ENCODE results near the gene SNAI3. TPM values are rescaled to one million over a fixed set of nuclear protein-coding genes. Genes with fewer than 3 reads are reported as not detected.

Gene SNAI3
- total RNA-seq, 1 donor from 2014 or later, result 0.43 TPM

GRCh38 chr16:88653101-88653500 is 33.2 kb downstream of the SNAI3 start:
- ATAC-seq (no peak), DNase-seq (ENCODE audit: low spot score) (no peak)

GRCh38 chr16:88652762-88653063 is 33.6 kb downstream of the SNAI3 start:
- DNase-seq (ENCODE audit: low spot score), result no peak
- no peak for ATAC-seq

GRCh38 chr16:88651989-88652761 is 34.1 kb downstream of the SNAI3 start:
- ATAC-seq (no peak), DNase-seq (ENCODE audit: low spot score) (no peak)

- ATAC-seq (peak; percentile 60), DNase-seq (ENCODE audit: low spot score) (no peak)
Observed at GRCh38 chr16:88651276-88651988, 34.9 kb downstream of the SNAI3 start.

GRCh38 chr16:88650749-88651275 is 35.5 kb downstream of the SNAI3 start, which contains the start of gene CYBA:
CYBA (minus strand) TSS chr16:88651053; CDS start chr16:88651013, 40 bp downstream.
- DNase-seq (ENCODE audit: low spot score) (peak; percentile 70), ATAC-seq (peak; percentile 76)

GRCh38 chr16:88649924-88650748 is 36.2 kb downstream of the SNAI3 start:
- no peak for DNase-seq (ENCODE audit: low spot score)
- peak; percentile 16 for ATAC-seq

GRCh38 chr16:88649195-88649923 is 36.9 kb downstream of the SNAI3 start:
- DNase-seq (ENCODE audit: low spot score) (no peak), ATAC-seq (no peak)

- ATAC-seq (no peak), DNase-seq (ENCODE audit: low spot score) (no peak)
Observed at GRCh38 chr16:88647178-88648070, 38.9 kb downstream of the SNAI3 start.

GRCh38 chr16:88646345-88647034 is 39.8 kb downstream of the SNAI3 start:
- no peak for DNase-seq (ENCODE audit: low spot score)
- ATAC-seq, result no peak

GRCh38 chr16:88645941-88646340 is 40.4 kb downstream of the SNAI3 start:
- DNase-seq (ENCODE audit: low spot score) (no peak), ATAC-seq (no peak)

GRCh38 chr16:88645455-88645854 is 40.9 kb downstream of the SNAI3 start:
- ATAC-seq (no peak), DNase-seq (ENCODE audit: low spot score) (no peak)

- ATAC-seq, result no peak
- no peak for DNase-seq (ENCODE audit: low spot score)
Observed at GRCh38 chr16:88643644-88643932, 42.7 kb downstream of the SNAI3 start.

GRCh38 chr16:88642881-88643643 is 43.2 kb downstream of the SNAI3 start:
- ATAC-seq, result no peak
- no peak for DNase-seq (ENCODE audit: low spot score)

- DNase-seq (ENCODE audit: low spot score) (no peak), ATAC-seq (no peak)
Observed at GRCh38 chr16:88640498-88641247, 45.6 kb downstream of the SNAI3 start.

- ATAC-seq (no peak), DNase-seq (ENCODE audit: low spot score) (no peak)
Observed at GRCh38 chr16:88640039-88640495, 46.2 kb downstream of the SNAI3 start.

GRCh38 chr16:88639231-88640038 is 46.9 kb downstream of the SNAI3 start:
- ATAC-seq (peak; percentile 31), DNase-seq (ENCODE audit: low spot score) (no peak)

Data from left lobe of liver (tissue), 2 donors.